Thoracic aorta (tissue), 2 donors: ENCODE measurements around the gene CDCA3. TPM values are rescaled to one million over a fixed set of nuclear protein-coding genes. Genes with fewer than 3 reads are reported as not detected.

ENCODE experiments used
- ATAC-seq: fragments of 150-250 bp; one replicate; pipeline ENCODE4 v1.8.0; 2017; ENCODE audit warnings: low read depth; ENCODE audit not compliant: insufficient number of reproducible peaks, low FRiP score
- DNase-seq: peaks from one replicate; pipeline ENCODE4 v3.0.0-alpha.2; 2020; ENCODE audit warnings: low spot score
- H3K27ac ChIP-seq, 2 donors: fragments of 200-600 bp; sonication (generic); 1 replicate in 1 of 2; 2 replicates in 1 of 2; pipeline ENCODE4 v1.5.1; 2016; ENCODE audit warnings: mild to moderate bottlenecking in 2 of 2, moderate library complexity in 2 of 2
- H3K27me3 ChIP-seq: fragments of 200-600 bp; sonication (generic); replicated peaks from 2 replicates; pipeline ENCODE4 v1.6.0; 2016; ENCODE audit warnings: mild to moderate bottlenecking; ENCODE audit not compliant: insufficient read depth
- H3K36me3 ChIP-seq: fragments of 200-600 bp; sonication (generic); one replicate; pipeline ENCODE4 v1.5.1; 2016
- H3K4me1 ChIP-seq, 2 donors: fragments of 200-600 bp; sonication (generic); 1 replicate in 1 of 2; 2 replicates in 1 of 2; pipeline versions ENCODE4 v1.5.1 to v1.6.0; 2016; ENCODE audit warnings: low read depth in 2 of 2, mild to moderate bottlenecking in 1 of 2; ENCODE audit not compliant: control insufficient read depth in 1 of 2
- H3K4me3 ChIP-seq: fragments of 200-600 bp; sonication (generic); 2 replicates; pipeline ENCODE4 v1.5.1; 2016; ENCODE audit warnings: mild to moderate bottlenecking
- H3K9me3 ChIP-seq: fragments of 200-600 bp; sonication (generic); 2 replicates; pipeline ENCODE4 v1.5.1; 2016
- CTCF ChIP-seq: fragments of 200-600 bp; sonication (generic); IDR thresholded peaks from one replicate; pipeline ENCODE4 v1.5.1; 2019; ENCODE audit warnings: antibody characterized with exemption
- total RNA-seq, 2 donors: library from RNA; depleted of rRNA; stranded (reverse); fragments of >200 nt; gene quantifications; one replicate each; pipeline versions ENCODE4 v1.1.0 to v1.2.3, GENCODE V29; 2016

Gene CDCA3
- total RNA-seq, 2 donors from 2014 or later = 1.8 to 1.9 TPM

GRCh38 chr12:6825398-6826124 is 25.5 kb downstream of the CDCA3 start:
- Histone ChIP-seq H3K27ac (no peak overlapping the region), H3K36me3 (no peaks in the 10 kb centered on the region), H3K27me3 (peaks cover 10% of the 10 kb centered on the region), H3K4me3 (peak overlapping the region; percentile 54), H3K9me3 (no peaks in the 10 kb centered on the region), H3K4me1 (peaks cover 12 to 50% of the 10 kb centered on the region in 2 donors)
- TF ChIP-seq CTCF = peak; percentile 93
- ATAC-seq = no peak
- peak; percentile 47 for DNase-seq

GRCh38 chr12:6824901-6825381 is 26.1 kb downstream of the CDCA3 start:
- H3K4me3 ChIP-seq = peak overlapping the region; percentile 54
- no peak overlapping the region for H3K27ac ChIP-seq

GRCh38 chr12:6824085-6824775 is 26.9 kb downstream of the CDCA3 start:
- no peak overlapping the region for H3K4me3 ChIP-seq
- H3K27me3 ChIP-seq = peaks cover 10% of the 10 kb centered on the region
- DNase-seq = no peak
- no peak for ATAC-seq
- H3K9me3 ChIP-seq = no peaks in the 10 kb centered on the region
- no peak for TF ChIP-seq CTCF
- no peak overlapping the region for H3K27ac ChIP-seq
- H3K4me1 ChIP-seq = peaks cover 12 to 39% of the 10 kb centered on the region in 2 donors
- no peaks in the 10 kb centered on the region for H3K36me3 ChIP-seq

More at GRCh38 chr12:6824901-6825381, 26.1 kb downstream of the CDCA3 start:
- TF ChIP-seq CTCF = no peak
- Histone ChIP-seq H3K27me3 (peaks cover 10% of the 10 kb centered on the region), H3K4me1 (peaks cover 12 to 46% of the 10 kb centered on the region in 2 donors), H3K9me3 (no peaks in the 10 kb centered on the region), H3K36me3 (no peaks in the 10 kb centered on the region)
- ATAC-seq (no peak), DNase-seq (no peak)

GRCh38 chr12:6823182-6824084 is 27.7 kb downstream of the CDCA3 start:
- no peak overlapping the region for H3K27ac ChIP-seq
- no peaks in the 10 kb centered on the region for H3K36me3 ChIP-seq
- no peaks in the 10 kb centered on the region for H3K9me3 ChIP-seq
- ATAC-seq (no peak), DNase-seq (no peak)
- H3K27me3 ChIP-seq = peaks cover 10% of the 10 kb centered on the region
- no peak overlapping the region for H3K4me3 ChIP-seq
- peaks cover 12 to 39% of the 10 kb centered on the region in 2 donors for H3K4me1 ChIP-seq
- no peak for TF ChIP-seq CTCF
